Right ventricle myocardium superior (tissue), 1 donor: ENCODE data around the gene RIPPLY3. TPM values are rescaled to one million over a fixed set of nuclear protein-coding genes. Genes with fewer than 3 reads are reported as not detected.
"Not testable (repeated sequence)": the region's sequence is repeated elsewhere in the genome, so short reads cannot be mapped to it uniquely, and the experiment has no call there.

Source experiments
- ATAC-seq: fragments of 200-7000 bp; cut with Tn5 transposase; one replicate; pipeline ENCODE4 v1.9.1; 2020; ENCODE audit warnings: mild to moderate bottlenecking; ENCODE audit not compliant: poor library complexity
- DNase-seq: peaks from one replicate; pipeline ENCODE4 v3.0.0-alpha.2; 2020
- intact Hi-C: fragments of 100-400 bp; cut with DNase I; formaldehyde crosslinking; loops from one replicate; pipeline ENCODE4 v1.11.2; 2022
- total RNA-seq: library from RNA; stranded (reverse); fragmentation: NEBNext Ultra II Directional; extraction: Animal tissue kit (Norgen Biotek cat#: 25700); gene quantifications from one replicate; pipeline ENCODE4 v1.2.1, GENCODE V29; 2021
- donor health status: DM: no; HTN: yes; CAD: no; lungs with severe emphysema.

RIPPLY3 gene
- total RNA-seq, 1 donor from 2014 or later: not detected

DNA sequence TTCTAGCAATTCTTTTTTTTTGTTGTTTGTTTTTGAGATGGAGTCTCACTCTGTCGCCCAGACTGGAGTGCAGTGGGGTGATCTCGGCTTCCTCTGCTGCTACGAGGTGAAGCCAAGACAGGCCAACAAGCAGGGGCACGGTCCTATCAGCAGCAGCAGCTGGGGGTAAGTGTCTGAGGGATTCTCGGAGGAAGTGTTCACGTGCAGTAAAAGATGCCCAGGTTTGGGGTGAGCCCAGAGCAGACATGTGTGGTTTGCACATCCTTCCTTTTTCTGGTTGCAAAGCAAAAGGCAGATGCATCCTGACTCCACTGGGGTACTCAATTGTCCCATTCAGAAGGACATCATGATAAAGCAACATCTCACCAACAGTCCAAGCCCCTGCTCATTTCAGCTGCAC, 38.6 kb downstream of the RIPPLY3 start:
- intact Hi-C loops: no loop called here
- ATAC-seq (no peak), DNase-seq (no peak)

GRCh38 chr21:37045556-37045955, 39.1 kb downstream of the RIPPLY3 start:
- intact Hi-C loops: no loop called here
- no peak for ATAC-seq
- no peak for DNase-seq

DNA sequence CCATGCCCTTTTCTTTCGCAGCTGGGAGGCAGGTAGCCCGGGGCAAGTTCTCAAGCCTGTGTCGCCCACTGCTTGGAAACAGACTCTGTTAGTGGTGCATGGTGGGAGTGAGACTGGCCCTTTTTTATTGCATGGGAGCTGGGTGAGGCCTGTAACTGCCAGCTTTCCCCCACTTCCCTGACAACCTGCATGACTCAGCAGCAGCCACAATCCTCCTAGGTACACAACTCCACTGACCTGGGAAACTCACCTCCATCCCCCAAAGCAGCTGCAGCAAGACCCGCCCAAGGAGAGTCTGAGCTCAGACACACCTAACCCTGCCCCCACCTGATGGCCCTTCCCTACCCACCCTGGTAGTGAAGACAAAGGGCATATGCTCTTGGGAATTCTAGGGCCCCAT, 40.6 kb downstream of the RIPPLY3 start:
- DNase-seq: no peak
- no peak for ATAC-seq
- intact Hi-C loops: no loop called here

DNA sequence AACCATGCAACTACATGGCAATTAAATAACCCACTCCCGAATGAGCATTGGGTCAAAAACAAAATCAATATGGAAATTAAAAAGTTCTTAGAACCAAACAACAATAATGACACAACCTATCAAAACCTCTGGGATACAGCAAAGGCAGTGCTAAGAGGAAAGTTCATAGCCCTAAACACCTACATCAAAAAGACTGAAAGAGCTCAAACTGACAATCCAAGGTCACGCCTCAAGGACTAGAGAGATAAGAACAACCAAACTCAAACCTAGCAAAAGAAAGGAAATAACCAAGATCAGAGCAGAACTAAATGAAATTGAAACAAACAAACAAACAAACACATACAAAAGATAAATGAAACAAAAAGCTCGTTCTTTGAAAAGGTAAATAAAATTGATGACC, 43.2 kb downstream of the RIPPLY3 start:
- DNase-seq, intact Hi-C loops, ATAC-seq: not testable (repeated sequence)

DNA sequence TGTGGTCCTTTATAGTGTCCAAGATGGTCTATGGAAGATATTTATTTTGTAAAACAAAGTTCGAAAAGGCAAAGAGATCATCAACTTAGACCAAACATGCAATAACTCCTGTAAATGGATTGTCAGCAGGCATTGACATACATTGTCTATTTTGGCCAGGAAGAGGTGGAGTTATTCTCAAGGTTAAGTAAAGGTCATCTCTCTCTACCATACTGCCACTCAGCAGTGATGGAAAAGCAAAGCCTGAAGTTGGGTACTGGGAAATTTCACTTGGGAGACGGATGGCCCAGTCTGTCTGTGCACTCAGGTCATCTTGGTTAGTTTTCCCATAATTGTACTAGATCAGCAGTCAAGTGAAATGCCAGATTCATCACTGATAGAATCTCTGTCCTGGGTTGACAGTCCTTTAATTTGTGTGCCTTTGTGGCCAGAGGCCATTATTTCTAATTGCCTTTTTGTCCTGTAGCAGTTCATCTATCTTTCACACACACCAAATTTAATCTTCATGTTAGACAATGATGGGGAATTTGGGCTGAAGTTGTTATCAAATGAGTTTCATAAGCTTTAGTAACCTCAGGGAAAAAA, 48.9 kb downstream of the RIPPLY3 start:
- intact Hi-C loops: no loop called here
- DNase-seq (no peak), ATAC-seq (no peak)

DNA sequence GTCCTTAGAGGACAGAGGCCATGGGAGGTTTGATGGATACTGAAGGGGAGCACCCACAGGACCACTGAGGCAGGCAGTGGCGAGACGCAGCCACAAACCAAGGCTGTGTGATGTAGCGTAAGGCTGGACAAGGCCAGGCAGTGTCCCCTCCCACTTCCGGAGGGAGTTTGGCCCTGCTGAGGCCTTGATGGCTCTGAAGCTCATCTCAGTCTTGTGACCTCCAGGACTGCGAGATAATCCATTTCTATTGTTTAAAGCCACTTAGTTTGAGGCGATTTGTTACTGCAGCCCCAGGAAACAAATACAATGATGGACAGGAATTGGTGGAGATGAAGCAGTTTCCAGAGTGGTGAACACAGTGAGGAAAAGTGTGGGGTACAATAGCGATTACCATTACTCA, 51.1 kb downstream of the RIPPLY3 start:
- no peak for DNase-seq
- no peak for ATAC-seq
- intact Hi-C loops: no loop called here

- intact Hi-C loops: no loop called here
- ATAC-seq (no peak), DNase-seq (no peak)
Observed at GRCh38 chr21:37058261-37058660, 51.8 kb downstream of the RIPPLY3 start.

DNA sequence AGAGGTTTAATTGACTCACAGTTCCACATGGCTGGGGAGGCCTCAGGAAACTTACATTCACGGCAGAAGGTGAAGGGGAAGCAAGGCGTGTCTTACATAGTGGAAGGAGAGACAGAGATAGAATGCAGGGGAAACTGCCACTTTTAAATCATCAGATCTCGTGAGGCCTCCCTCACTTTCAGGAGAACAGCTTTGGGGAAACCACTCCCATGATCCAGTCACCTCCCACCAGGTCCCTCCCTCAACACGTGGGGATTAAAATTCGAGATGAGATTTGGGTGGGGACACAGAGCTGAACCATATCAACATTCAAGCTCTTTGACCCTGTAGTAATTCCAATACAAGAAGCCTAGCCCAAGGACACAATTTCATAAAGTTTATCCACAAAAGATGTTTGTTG, 52.7 kb downstream of the RIPPLY3 start:
- intact Hi-C loops: no loop called here
- DNase-seq (no peak), ATAC-seq (no peak)

DNA sequence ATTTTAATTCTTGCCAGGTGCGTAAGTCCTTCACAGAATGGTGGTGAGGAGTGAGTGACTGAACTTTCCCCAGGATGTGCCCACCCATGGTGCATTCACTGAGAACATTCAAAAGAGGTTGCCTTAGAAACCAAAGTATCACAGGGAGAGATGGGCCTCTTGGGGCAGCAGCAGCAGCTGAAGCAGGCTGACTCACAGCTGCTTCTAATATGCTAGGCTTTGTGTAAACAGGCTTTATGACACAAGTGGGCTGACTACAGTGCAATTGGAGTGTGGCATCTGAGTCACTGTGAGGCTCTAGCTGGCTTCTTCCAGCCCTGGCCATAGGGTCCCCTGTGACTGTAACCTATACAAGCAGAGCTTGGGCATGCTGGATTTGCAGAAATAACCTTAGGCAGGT, 53.8 kb downstream of the RIPPLY3 start:
- intact Hi-C loops: no loop called here
- DNase-seq: peak; percentile 42
- ATAC-seq: peak; percentile 89

GRCh38 chr21:37061926-37062592, 55.6 kb downstream of the RIPPLY3 start:
- ATAC-seq (no peak), DNase-seq (no peak)
- intact Hi-C loops: no loop called here

- ATAC-seq (no peak), DNase-seq (no peak)
- intact Hi-C loops: no loop called here
Observed at GRCh38 chr21:37062593-37062935, 56.1 kb downstream of the RIPPLY3 start.

DNA sequence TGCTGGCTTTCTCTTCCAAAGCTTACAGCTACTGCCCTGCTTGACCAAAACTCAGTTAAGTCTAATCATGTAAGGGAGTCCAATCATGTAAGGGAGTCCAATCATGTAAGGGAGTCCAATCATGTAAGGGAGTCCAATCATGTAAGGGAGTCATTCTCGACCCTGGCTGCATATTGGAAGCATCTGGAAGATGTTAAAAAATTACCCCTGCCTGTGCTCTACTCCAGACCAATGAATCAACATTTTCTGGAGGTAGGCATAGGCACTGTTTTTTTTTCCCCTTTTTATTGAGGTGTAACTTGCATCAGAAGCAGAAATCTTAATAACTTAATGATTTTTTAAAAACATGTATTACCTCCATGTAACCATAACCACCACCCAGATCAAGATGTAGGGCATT, 56.9 kb downstream of the RIPPLY3 start:
- DNase-seq: no peak
- intact Hi-C loops: no loop called here
- ATAC-seq: no peak

- no peak for ATAC-seq
- no peak for DNase-seq
- intact Hi-C loops: no loop called here
Observed at GRCh38 chr21:37064841-37065240, 58.3 kb downstream of the RIPPLY3 start.

- intact Hi-C loops: no loop called here
- ATAC-seq (no peak), DNase-seq (no peak)
Observed at GRCh38 chr21:37065561-37066177, 59.2 kb downstream of the RIPPLY3 start.

Other genes starting within 250 kb of the RIPPLY3 start
- 6.3 TPM for gene HLCS, start 40.0 kb upstream of the RIPPLY3 start, total RNA-seq
- 34.0 TPM for gene PIGP, start 66.4 kb downstream of the RIPPLY3 start, total RNA-seq
- 36.3 TPM for gene TTC3, start 66.6 kb downstream of the RIPPLY3 start, total RNA-seq